ENCODE measurements around the gene MGAT4C. TPM values are rescaled to one million over a fixed set of nuclear protein-coding genes. Genes with fewer than 3 reads are reported as not detected.

Gene MGAT4C
- total RNA-seq, 2 donors from 2014 or later = 0.14 to 0.28 TPM

- Histone ChIP-seq H3K36me3 (no peaks in the 10 kb centered on the region), H3K27ac (no peak overlapping the region), H3K4me3 (no peak overlapping the region), H3K27me3 (replicated peaks; ENCODE audit: insufficient read depth) (no peaks in the 10 kb centered on the region), H3K9me3 (no peaks in the 10 kb centered on the region), H3K4me1 (ENCODE audit: control insufficient read depth in 1 of 2, low read depth in 2 of 2) (no peaks in the 10 kb centered on the region)
- TF ChIP-seq CTCF (IDR thresholded peaks at IDR 0.05) = no peak
- DNase-seq (ENCODE audit: low spot score) (no peak), ATAC-seq (ENCODE audit: insufficient number of reproducible peaks, low FRiP score, low read depth) (no peak)
Measured at GRCh38 chr12:85948340-85948739, 307.9 kb downstream of the MGAT4C start.

- Histone ChIP-seq H3K4me3 (no peak overlapping the region), H3K27me3 (replicated peaks; ENCODE audit: insufficient read depth) (no peaks in the 10 kb centered on the region), H3K27ac (no peak overlapping the region), H3K4me1 (ENCODE audit: control insufficient read depth in 1 of 2, low read depth in 2 of 2) (no peaks in the 10 kb centered on the region), H3K36me3 (no peaks in the 10 kb centered on the region), H3K9me3 (no peaks in the 10 kb centered on the region)
- ATAC-seq (ENCODE audit: insufficient number of reproducible peaks, low FRiP score, low read depth) (no peak), DNase-seq (ENCODE audit: low spot score) (no peak)
- TF ChIP-seq CTCF (IDR thresholded peaks at IDR 0.05) = no peak
Measured at GRCh38 chr12:85947286-85947685, 308.9 kb downstream of the MGAT4C start.

GRCh38 chr12:85946375-85946774, 309.8 kb downstream of the MGAT4C start:
- no peak for ATAC-seq (ENCODE audit: insufficient number of reproducible peaks, low FRiP score, low read depth)
- no peaks in the 10 kb centered on the region for H3K27me3 ChIP-seq (replicated peaks; ENCODE audit: insufficient read depth)
- no peaks in the 10 kb centered on the region for H3K9me3 ChIP-seq
- no peak overlapping the region for H3K4me3 ChIP-seq
- no peaks in the 10 kb centered on the region for H3K36me3 ChIP-seq
- no peaks in the 10 kb centered on the region for H3K4me1 ChIP-seq (ENCODE audit: control insufficient read depth in 1 of 2, low read depth in 2 of 2)
- no peak for TF ChIP-seq CTCF (IDR thresholded peaks at IDR 0.05)
- DNase-seq (ENCODE audit: low spot score) = no peak
- H3K27ac ChIP-seq = no peak overlapping the region

- H3K27me3 ChIP-seq (replicated peaks; ENCODE audit: insufficient read depth) = no peaks in the 10 kb centered on the region
- no peak for DNase-seq (ENCODE audit: low spot score)
- no peaks in the 10 kb centered on the region for H3K4me1 ChIP-seq (ENCODE audit: control insufficient read depth in 1 of 2, low read depth in 2 of 2)
- no peaks in the 10 kb centered on the region for H3K36me3 ChIP-seq
- H3K4me3 ChIP-seq = no peak overlapping the region
- no peak overlapping the region for H3K27ac ChIP-seq
- H3K9me3 ChIP-seq = no peaks in the 10 kb centered on the region
- no peak for ATAC-seq (ENCODE audit: insufficient number of reproducible peaks, low FRiP score, low read depth)
- no peak for TF ChIP-seq CTCF (IDR thresholded peaks at IDR 0.05)
Measured at GRCh38 chr12:85927166-85927565, 329.0 kb downstream of the MGAT4C start.

GRCh38 chr12:85923767-85924331, 332.3 kb downstream of the MGAT4C start:
- no peaks in the 10 kb centered on the region for H3K36me3 ChIP-seq
- no peaks in the 10 kb centered on the region for H3K27me3 ChIP-seq (replicated peaks; ENCODE audit: insufficient read depth)
- no peaks in the 10 kb centered on the region for H3K4me1 ChIP-seq (ENCODE audit: control insufficient read depth in 1 of 2, low read depth in 2 of 2)
- no peaks in the 10 kb centered on the region for H3K9me3 ChIP-seq
- ATAC-seq (ENCODE audit: insufficient number of reproducible peaks, low FRiP score, low read depth) (no peak), DNase-seq (ENCODE audit: low spot score) (no peak)
- peak; percentile 70 for TF ChIP-seq CTCF (IDR thresholded peaks at IDR 0.05)
- H3K4me3 ChIP-seq = no peak overlapping the region
- H3K27ac ChIP-seq = no peak overlapping the region
